Endothelial cell of umbilical vein (primary cell): ENCODE measurements around the gene RCOR1. TPM values are rescaled to one million over a fixed set of nuclear protein-coding genes. Genes with fewer than 3 reads are reported as not detected.

Experiments
- BruUV-seq: library from RNA; stranded (reverse); fragments of 400-500 nt; replicated peaks from 2 replicates; lab custom pipeline; 2021; lab: Mats Ljungman, UMichigan
- CTCF ChIA-PET: fragments of 300-600, 350-600 bp; sonication (Branson Sonifier 250); formaldehyde crosslinking; loops from one replicate; lab custom pipeline; 2021; ENCODE audit warnings: antibody characterized with exemption, inconsistent platforms; lab: Charles Lee
- POLR2A ChIA-PET: fragments of 300-600, 350-600 bp; sonication (Branson Sonifier 250); formaldehyde crosslinking; loops from one replicate; lab custom pipeline; 2021; ENCODE audit warnings: antibody characterized with exemption, inconsistent platforms; lab: Charles Lee
- DNase-seq: peaks from one replicate; pipeline ENCODE4 v3.0.0-alpha.2; 2011; ENCODE audit warnings: low read depth, low spot score
- FAIRE-seq: peaks from 2 replicates; lab custom pipeline; 2011; peaks lifted over from hg19 to GRCh38; lab: Jason Lieb, UNC
- H2AFZ ChIP-seq: 2 replicates; pipeline ENCODE4 v1.6.0; 2012; ENCODE audit warnings: low read depth, low read length, control low read depth, inconsistent platforms
- H3K27ac ChIP-seq: 2 replicates; pipeline ENCODE4 v1.5.1; 2011; ENCODE audit warnings: low read depth, mild to moderate bottlenecking, control low read depth, low read length, moderate library complexity; ENCODE audit not compliant: insufficient read depth
- H3K27me3 ChIP-seq, 2 experiments: 2 replicates each; pipeline versions ENCODE4 v1.6.0 to v1.6.1; 2011; ENCODE audit warnings: low read length in 2 of 2, mixed read lengths in 1 of 2; ENCODE audit not compliant: control insufficient read depth in 2 of 2, insufficient read depth in 2 of 2
- H3K36me3 ChIP-seq, 2 experiments: 2 replicates in 1 of 2; 3 replicates in 1 of 2; pipeline ENCODE4 v1.5.1; 2011; ENCODE audit warnings: low read length in 2 of 2, mild to moderate bottlenecking in 1 of 2, moderate library complexity in 1 of 2; ENCODE audit not compliant: control insufficient read depth in 2 of 2, insufficient read depth in 2 of 2; ENCODE audit errors: extremely low read depth in 1 of 2
- H3K4me1 ChIP-seq: 3 replicates; pipeline ENCODE4 v1.5.1; 2011; ENCODE audit warnings: mild to moderate bottlenecking, low read length; ENCODE audit not compliant: control insufficient read depth, insufficient read depth; ENCODE audit errors: extremely low read depth
- H3K4me2 ChIP-seq: 2 replicates; pipeline ENCODE4 v1.6.1; 2011; ENCODE audit warnings: low read length, control low read depth, mixed read lengths; ENCODE audit not compliant: insufficient read depth
- H3K4me3 ChIP-seq, 3 experiments: fragments of 200-600 bp in 1 of 3; sonication (generic), shearing (Covaris generic) in 1 of 3; replicated peaks in 1 of 3; 2 replicates each; pipeline ENCODE4 v1.5.1; 2011 to 2016; ENCODE audit warnings: control low read depth in 3 of 3, low read length in 3 of 3, mild to moderate bottlenecking in 2 of 3, inconsistent platforms in 1 of 3, low read depth in 1 of 3, moderate library complexity in 1 of 3; ENCODE audit not compliant: insufficient read depth in 1 of 3
- H3K79me2 ChIP-seq: 2 replicates; pipeline ENCODE4 v1.6.0; 2012; ENCODE audit warnings: low read length, inconsistent platforms; ENCODE audit not compliant: control insufficient read depth, insufficient read depth
- H3K9ac ChIP-seq: replicated peaks from 2 replicates; pipeline ENCODE3; 2011; ENCODE audit warnings: low read length, control low read depth; ENCODE audit not compliant: insufficient read depth; ENCODE audit errors: extremely low read depth
- H3K9me1 ChIP-seq: replicated peaks from 3 replicates; pipeline ENCODE4 v1.6.0; 2011; ENCODE audit warnings: mild to moderate bottlenecking, low read length; ENCODE audit not compliant: control insufficient read depth, insufficient read depth; ENCODE audit errors: extremely low read depth
- H3K9me3 ChIP-seq: replicated peaks from 2 replicates; pipeline ENCODE4 v1.5.1; 2012; ENCODE audit warnings: low read length, inconsistent platforms; ENCODE audit not compliant: control insufficient read depth, insufficient read depth
- H4K20me1 ChIP-seq: replicated peaks from 2 replicates; pipeline ENCODE3; 2011; ENCODE audit warnings: mild to moderate bottlenecking, low read length; ENCODE audit not compliant: control insufficient read depth, insufficient read depth; ENCODE audit errors: extremely low read depth
- CTCF ChIP-seq, 2 donors: IDR thresholded peaks; 1 replicate in 1 of 2; 2 replicates in 1 of 2; pipeline ENCODE4 v1.5.1; 2011; ENCODE audit warnings: low read length in 2 of 2, mild to moderate bottlenecking in 2 of 2, moderate library complexity in 2 of 2, control low read depth in 1 of 2, inconsistent platforms in 1 of 2, low read depth in 1 of 2; ENCODE audit not compliant: insufficient read depth in 1 of 2; ENCODE audit errors: extremely low read depth in 1 of 2
- EZH2 ChIP-seq: IDR thresholded peaks from 2 replicates; pipeline ENCODE4 v1.6.1; 2012; ENCODE audit warnings: borderline replicate concordance, low read depth, mild to moderate bottlenecking, moderate library complexity, low read length, inconsistent platforms; ENCODE audit not compliant: severe bottlenecking
- FOS ChIP-seq: IDR thresholded peaks from 2 replicates; pipeline ENCODE4 v1.6.1; 2011; ENCODE audit warnings: mild to moderate bottlenecking, low read length, moderate library complexity, borderline replicate concordance; ENCODE audit not compliant: insufficient read depth
- GATA2 ChIP-seq: IDR thresholded peaks from 2 replicates; pipeline ENCODE4 v1.7.0; 2011; ENCODE audit warnings: low read depth, mild to moderate bottlenecking, moderate library complexity, mixed read lengths, low read length; ENCODE audit not compliant: insufficient read length, insufficient read depth
- JUN ChIP-seq: IDR thresholded peaks from 2 replicates; pipeline ENCODE4 v1.6.1; 2011; ENCODE audit warnings: borderline replicate concordance, low read depth; ENCODE audit not compliant: insufficient read length, insufficient read depth
- MAX ChIP-seq: IDR thresholded peaks from 2 replicates; pipeline ENCODE4 v1.6.1; 2011; ENCODE audit not compliant: insufficient read depth, insufficient read length
- MYC ChIP-seq: IDR thresholded peaks from one replicate; pipeline ENCODE4 v1.6.1; 2011; ENCODE audit warnings: mild to moderate bottlenecking, low read depth, low read length
- POLR2A ChIP-seq: IDR thresholded peaks from 2 replicates; pipeline ENCODE4 v1.6.1; 2012; ENCODE audit warnings: low read depth, mild to moderate bottlenecking, control low read depth, low read length
- POLR2AphosphoS5 ChIP-seq: IDR thresholded peaks from 2 replicates; pipeline ENCODE4 v1.6.1; 2012; ENCODE audit warnings: low read depth, mild to moderate bottlenecking, control low read depth, low read length, moderate library complexity; ENCODE audit not compliant: insufficient read depth
- dilution Hi-C: fragments of 300-500 bp; cut with MboI; formaldehyde crosslinking; loops from one replicate; pipeline ENCODE4 v1.15.0; 2019; ENCODE audit warnings: low sequenced_read_pairs; ENCODE audit not compliant: extremely low pct_ligation_motif_present
- intact Hi-C: fragments of 100-400 bp; cut with micrococcal nuclease; formaldehyde crosslinking; loops from one replicate; pipeline ENCODE4 v1.10.0; 2022
- polyA plus RNA-seq, 4 experiments: library from polyadenylated mRNA; depleted of rRNA in 3 of 4; stranded (reverse) in 3 of 4; unstranded in 1 of 4; fragments of >200 nt; gene quantifications; 2 replicates each; pipeline versions ENCODE4 v1.2.1 to v1.2.3, GENCODE V29; 2011 to 2012; ENCODE audit warnings: missing spikeins in 1 of 4
- total RNA-seq: library from RNA; stranded (reverse); gene quantifications from 2 replicates; pipeline ENCODE4 v1.2.3, GENCODE V29; 2021

The RCOR1 gene
- total and polyA plus RNA-seq, 2 donors (not counting 3 experiments of a cell fraction or from before 2014, with no cell fraction given), result 15.6 to 32.2 TPM

- no peak overlapping the region for H3K27ac ChIP-seq
- intact Hi-C loops (no loop called here), dilution Hi-C loops (no loop called here)
- H3K4me3 ChIP-seq, result no peak overlapping the region
- H3K4me2 ChIP-seq, result no peak overlapping the region
- BruUV-seq, result no TSS peak
- peaks cover 19% of the 10 kb centered on the region for H3K79me2 ChIP-seq
- no peaks in the 10 kb centered on the region for H3K9me1 ChIP-seq
- H3K27me3 ChIP-seq, result no peaks in the 10 kb centered on the region
- no peaks in the 10 kb centered on the region for H3K4me1 ChIP-seq
- ChIA-PET CTCF (interaction anchor here (1.4 kb wide), 1 partner anchor 89 kb away, joined by 3 read pairs; no protein-coding TSS in a partner anchor), POLR2A (no interaction called here)
- H3K36me3 ChIP-seq, result no peaks in the 10 kb centered on the region
- no peak overlapping the region for H2AFZ ChIP-seq
- TF ChIP-seq EZH2, result no peak
- TF ChIP-seq POLR2A, result no peak
- TF ChIP-seq JUN, result no peak
- no peak for TF ChIP-seq POLR2AphosphoS5
- TF ChIP-seq FOS, result no peak
- H3K9me3 ChIP-seq, result no peaks in the 10 kb centered on the region
- no peak overlapping the region for H3K9ac ChIP-seq
- FAIRE-seq (no peak), DNase-seq (no peak)
- H4K20me1 ChIP-seq, result peaks cover 3% of the 10 kb centered on the region
Measured at GRCh38 chr14:102683399-102684297, 91.2 kb downstream of the RCOR1 start.

- Histone ChIP-seq H3K27me3 (no peaks in the 10 kb centered on the region), H4K20me1 (peaks cover 3% of the 10 kb centered on the region), H3K36me3 (no peaks in the 10 kb centered on the region), H3K9me3 (no peaks in the 10 kb centered on the region), H3K27ac (no peak overlapping the region), H2AFZ (no peak overlapping the region), H3K4me3 (no peak overlapping the region), H3K79me2 (peaks cover 23% of the 10 kb centered on the region), H3K9ac (no peak overlapping the region), H3K4me1 (no peaks in the 10 kb centered on the region), H3K9me1 (no peaks in the 10 kb centered on the region), H3K4me2 (no peak overlapping the region)
- FAIRE-seq, result no peak
- dilution Hi-C loops (no loop called here), intact Hi-C loops (no loop called here)
- TF ChIP-seq FOS, result no peak
- no peak for TF ChIP-seq GATA2
- TF ChIP-seq JUN, result no peak
- no peak for TF ChIP-seq MAX
- TF ChIP-seq CTCF (IDR thresholded peaks at IDR 0.05; ENCODE audit: extremely low read depth in 1 of 2, insufficient read depth in 1 of 2, low read depth in 1 of 2, low read length in 2 of 2), result no peak
- no peak for TF ChIP-seq POLR2AphosphoS5
- no peak for TF ChIP-seq POLR2A
- TF ChIP-seq EZH2, result no peak
- no peak for TF ChIP-seq MYC
- no TSS peak for BruUV-seq
- POLR2A ChIA-PET, result no interaction called here
- CTCF ChIA-PET, result no interaction called here
- no peak for DNase-seq
Measured at GRCh38 chr14:102684298-102684663, 91.8 kb downstream of the RCOR1 start.
